Fibroblast of lung (primary cell): ENCODE results near the gene FARP1. TPM values are rescaled to one million over a fixed set of nuclear protein-coding genes. Genes with fewer than 3 reads are reported as not detected.

Experiments
- DNase-seq, 2 donors: peaks; one replicate each; pipeline versions ENCODE4 v3.0.0 to v3.0.0-alpha.2; 2010; ENCODE audit warnings: low read depth in 2 of 2
- H2AFZ ChIP-seq: 2 replicates; pipeline ENCODE4 v1.5.1; 2012; ENCODE audit warnings: low read length, control low read depth, inconsistent platforms
- H3K27ac ChIP-seq: 2 replicates; pipeline ENCODE4 v1.5.1; 2011; ENCODE audit warnings: low read length, control low read depth; ENCODE audit not compliant: insufficient read depth
- H3K27me3 ChIP-seq: 2 replicates; pipeline ENCODE4 v1.5.1; 2011; ENCODE audit warnings: mild to moderate bottlenecking, low read length; ENCODE audit not compliant: control insufficient read depth, insufficient read depth
- H3K36me3 ChIP-seq: 2 replicates; pipeline ENCODE4 v1.5.1; 2011; ENCODE audit warnings: low read length; ENCODE audit not compliant: control insufficient read depth, insufficient read depth
- H3K4me1 ChIP-seq: 2 replicates; pipeline ENCODE4 v1.5.1; 2011; ENCODE audit warnings: low read length; ENCODE audit not compliant: control insufficient read depth, insufficient read depth; ENCODE audit errors: extremely low read depth
- H3K4me2 ChIP-seq: 2 replicates; pipeline ENCODE4 v1.5.1; 2011; ENCODE audit warnings: low read length, control low read depth; ENCODE audit not compliant: insufficient read depth; ENCODE audit errors: extremely low read depth
- H3K4me3 ChIP-seq, 4 experiments: fragments of 200-600 bp in 1 of 4; sonication (generic) in 1 of 4; replicated peaks in 1 of 4; 2 replicates each; pipeline ENCODE4 v1.5.1; 2011 to 2016; ENCODE audit warnings: low read length in 4 of 4, low read depth in 3 of 4, mild to moderate bottlenecking in 3 of 4, control low read depth in 2 of 4, inconsistent platforms in 1 of 4, mixed read lengths in 1 of 4; ENCODE audit not compliant: insufficient read depth in 1 of 4; ENCODE audit errors: control extremely low read depth in 1 of 4
- H3K79me2 ChIP-seq: 2 replicates; pipeline ENCODE4 v1.5.1; 2012; ENCODE audit warnings: mild to moderate bottlenecking, low read length, inconsistent platforms; ENCODE audit not compliant: control insufficient read depth, insufficient read depth
- H3K9ac ChIP-seq: 2 replicates; pipeline ENCODE4 v1.5.1; 2011; ENCODE audit warnings: mild to moderate bottlenecking, low read length, control low read depth; ENCODE audit not compliant: insufficient read depth
- H3K9me3 ChIP-seq: 2 replicates; pipeline ENCODE4 v1.5.1; 2012; ENCODE audit warnings: low read depth, low read length; ENCODE audit not compliant: control insufficient read depth, insufficient read depth
- H4K20me1 ChIP-seq: 2 replicates; pipeline ENCODE4 v1.5.1; 2011; ENCODE audit warnings: low read length; ENCODE audit not compliant: control insufficient read depth, insufficient read depth; ENCODE audit errors: extremely low read depth
- CTCF ChIP-seq, 2 donors: IDR thresholded peaks in 1 of 2; conservative IDR thresholded peaks in 1 of 2; 1 replicate in 1 of 2; 2 replicates in 1 of 2; pipeline ENCODE4 v1.5.1; 2011 to 2012; ENCODE audit warnings: low read length in 2 of 2, control low read depth in 1 of 2, inconsistent platforms in 1 of 2, low read depth in 1 of 2, mild to moderate bottlenecking in 1 of 2
- EZH2 ChIP-seq: IDR thresholded peaks from 2 replicates; pipeline ENCODE4 v1.5.1; 2012; ENCODE audit warnings: low read length, control low read depth, mild to moderate bottlenecking; ENCODE audit errors: missing control alignments
- polyA plus RNA-seq, 2 donors: library from polyadenylated mRNA; depleted of rRNA in 1 of 2; stranded (reverse) in 1 of 2; unstranded in 1 of 2; fragments of >200 nt; gene quantifications; 2 replicates each; pipeline ENCODE4 v1.2.1, GENCODE V29; 2011 to 2012; ENCODE audit warnings: missing spikeins in 1 of 2
- total RNA-seq: library from RNA; depleted of rRNA; stranded (reverse); fragments of >200 nt; gene quantifications from 2 replicates; pipeline ENCODE4 v1.2.1, GENCODE V29; 2014

The FARP1 gene
- total and polyA plus RNA-seq, 2 donors (not counting 1 experiment from before 2014, with no cell fraction given), result 50.9 to 199 TPM

GRCh38 chr13:98332222-98332621, 189.3 kb downstream of the FARP1 start:
- H3K79me2 ChIP-seq, result no peaks in the 10 kb centered on the region
- peaks cover 9% of the 10 kb centered on the region for H3K4me1 ChIP-seq
- H4K20me1 ChIP-seq, result no peaks in the 10 kb centered on the region
- DNase-seq, result no peak
- H3K27me3 ChIP-seq, result no peaks in the 10 kb centered on the region
- no peak overlapping the region for H3K4me2 ChIP-seq
- no peak overlapping the region for H3K27ac ChIP-seq
- no peaks in the 10 kb centered on the region for H3K9me3 ChIP-seq
- no peak overlapping the region for H3K4me3 ChIP-seq
- TF ChIP-seq CTCF (conservative IDR thresholded peaks at IDR 0.05 in 1 of 2, IDR thresholded peaks at IDR 0.05 in 1 of 2; ENCODE audit: low read depth in 1 of 2, low read length in 2 of 2), result no peak
- TF ChIP-seq EZH2, result no peak
- H3K36me3 ChIP-seq, result no peaks in the 10 kb centered on the region
- H2AFZ ChIP-seq, result no peak overlapping the region
- no peak overlapping the region for H3K9ac ChIP-seq

GRCh38 chr13:98332691-98333090, 189.8 kb downstream of the FARP1 start:
- no peak overlapping the region for H2AFZ ChIP-seq
- H3K27ac ChIP-seq, result no peak overlapping the region
- H3K79me2 ChIP-seq, result no peaks in the 10 kb centered on the region
- no peaks in the 10 kb centered on the region for H3K36me3 ChIP-seq
- H3K27me3 ChIP-seq, result no peaks in the 10 kb centered on the region
- no peak for DNase-seq
- no peaks in the 10 kb centered on the region for H3K9me3 ChIP-seq
- no peak overlapping the region for H3K4me3 ChIP-seq
- H4K20me1 ChIP-seq, result no peaks in the 10 kb centered on the region
- no peak overlapping the region for H3K4me2 ChIP-seq
- H3K4me1 ChIP-seq, result peaks cover 7% of the 10 kb centered on the region
- H3K9ac ChIP-seq, result no peak overlapping the region
- TF ChIP-seq CTCF (conservative IDR thresholded peaks at IDR 0.05 in 1 of 2, IDR thresholded peaks at IDR 0.05 in 1 of 2; ENCODE audit: low read depth in 1 of 2, low read length in 2 of 2) (no peak), EZH2 (no peak)

GRCh38 chr13:98333486-98333885, 190.6 kb downstream of the FARP1 start:
- Histone ChIP-seq H3K9ac (no peak overlapping the region), H3K36me3 (no peaks in the 10 kb centered on the region), H3K4me3 (no peak overlapping the region), H3K4me2 (no peak overlapping the region), H2AFZ (no peak overlapping the region), H3K4me1 (no peaks in the 10 kb centered on the region), H3K27ac (no peak overlapping the region), H4K20me1 (no peaks in the 10 kb centered on the region), H3K27me3 (no peaks in the 10 kb centered on the region), H3K79me2 (peaks cover 1% of the 10 kb centered on the region), H3K9me3 (no peaks in the 10 kb centered on the region)
- TF ChIP-seq EZH2, result no peak
- no peak for TF ChIP-seq CTCF (conservative IDR thresholded peaks at IDR 0.05 in 1 of 2, IDR thresholded peaks at IDR 0.05 in 1 of 2; ENCODE audit: low read depth in 1 of 2, low read length in 2 of 2)
- DNase-seq, result no peak
